SU-DHL-6 (cell line): ENCODE data around the gene AK9.
"Not testable (repeated sequence)": the region's sequence is repeated elsewhere in the genome, so short reads cannot be mapped to it uniquely, and the experiment has no call there.

Experiments
- H2AFZ ChIP-seq: fragments of 200-600 bp; sonication (generic); 2 replicates; pipeline ENCODE4 v1.6.1; 2014; ENCODE audit warnings: low read depth, mild to moderate bottlenecking, moderate library complexity, mixed read lengths, antibody characterized with exemption, low read length; ENCODE audit not compliant: severe bottlenecking
- H3F3A ChIP-seq: fragments of 200-600 bp; shearing (Covaris generic); 2 replicates; pipeline ENCODE4 v1.6.0; 2016; ENCODE audit warnings: antibody characterized with exemption, mild to moderate bottlenecking; ENCODE audit not compliant: insufficient read depth
- H3K27ac ChIP-seq: fragments of 200-600 bp; sonication (generic); 2 replicates; pipeline ENCODE4 v1.5.1; 2016; ENCODE audit warnings: low read depth, mild to moderate bottlenecking, low read length, moderate library complexity, mixed read lengths
- H3K27me3 ChIP-seq: fragments of 200-600 bp; sonication (generic), shearing (Covaris generic); 2 replicates; pipeline ENCODE4 v1.6.0; 2014; ENCODE audit warnings: mild to moderate bottlenecking, low read length
- H3K36me3 ChIP-seq: fragments of 200-600 bp; sonication (generic); 2 replicates; pipeline ENCODE4 v1.6.1; 2014; ENCODE audit warnings: mild to moderate bottlenecking, low read length, mixed read lengths
- H3K4me2 ChIP-seq: fragments of 300-600, 200-600 bp; shearing (Covaris generic), sonication (generic); 2 replicates; pipeline ENCODE4 v1.6.0; 2014; ENCODE audit warnings: low read length, low read depth, mild to moderate bottlenecking; ENCODE audit not compliant: poor library complexity, severe bottlenecking
- H3K4me3 ChIP-seq: fragments of 200-600 bp; sonication (generic); 2 replicates; pipeline ENCODE4 v1.5.1; 2014; ENCODE audit warnings: antibody characterized with exemption, low read length, mild to moderate bottlenecking, mixed read lengths; ENCODE audit not compliant: insufficient read depth, poor library complexity, severe bottlenecking
- H3K79me2 ChIP-seq: fragments of 200-600 bp; sonication (generic); 2 replicates; pipeline ENCODE4 v1.6.1; 2014; ENCODE audit warnings: mild to moderate bottlenecking, low read length, moderate library complexity; ENCODE audit not compliant: insufficient read depth
- H3K9ac ChIP-seq: fragments of 200-600 bp; sonication (generic); 2 replicates; pipeline ENCODE4 v1.7.0; 2014; ENCODE audit warnings: mild to moderate bottlenecking, low read length
- H3K9me2 ChIP-seq: fragments of 200-600 bp; sonication (generic); replicated peaks from 2 replicates; pipeline ENCODE4 v1.6.1; 2014; ENCODE audit warnings: low read length; ENCODE audit not compliant: insufficient read depth
- H3K9me3 ChIP-seq: fragments of 200-600 bp; sonication (generic); 2 replicates; pipeline ENCODE4 v1.6.1; 2014; ENCODE audit warnings: low read length, mixed read lengths; ENCODE audit not compliant: insufficient read depth
- H4K20me1 ChIP-seq: fragments of 200-600 bp; sonication (generic); 2 replicates; pipeline ENCODE4 v1.6.1; 2014; ENCODE audit warnings: low read depth, mild to moderate bottlenecking, antibody characterized with exemption, low read length, moderate library complexity, mixed read lengths
- EZH2phosphoT487 ChIP-seq: fragments of 200-600 bp; sonication (generic), shearing (Covaris generic); conservative IDR thresholded peaks from 2 replicates; pipeline ENCODE4 v1.6.1; 2018; ENCODE audit warnings: mild to moderate bottlenecking, antibody characterized with exemption, low read length, moderate library complexity, mixed read lengths
- TF ChIP-seq, protein P1 (sequence below): fragments of 200-600 bp; sonication (generic); IDR thresholded peaks from one replicate; pipeline ENCODE4 v1.5.1; 2017; ENCODE audit warnings: antibody characterized with exemption, mild to moderate bottlenecking, low read length, moderate library complexity; ENCODE audit not compliant: insufficient read depth, poor library complexity, severe bottlenecking

Gene AK9

DNA sequence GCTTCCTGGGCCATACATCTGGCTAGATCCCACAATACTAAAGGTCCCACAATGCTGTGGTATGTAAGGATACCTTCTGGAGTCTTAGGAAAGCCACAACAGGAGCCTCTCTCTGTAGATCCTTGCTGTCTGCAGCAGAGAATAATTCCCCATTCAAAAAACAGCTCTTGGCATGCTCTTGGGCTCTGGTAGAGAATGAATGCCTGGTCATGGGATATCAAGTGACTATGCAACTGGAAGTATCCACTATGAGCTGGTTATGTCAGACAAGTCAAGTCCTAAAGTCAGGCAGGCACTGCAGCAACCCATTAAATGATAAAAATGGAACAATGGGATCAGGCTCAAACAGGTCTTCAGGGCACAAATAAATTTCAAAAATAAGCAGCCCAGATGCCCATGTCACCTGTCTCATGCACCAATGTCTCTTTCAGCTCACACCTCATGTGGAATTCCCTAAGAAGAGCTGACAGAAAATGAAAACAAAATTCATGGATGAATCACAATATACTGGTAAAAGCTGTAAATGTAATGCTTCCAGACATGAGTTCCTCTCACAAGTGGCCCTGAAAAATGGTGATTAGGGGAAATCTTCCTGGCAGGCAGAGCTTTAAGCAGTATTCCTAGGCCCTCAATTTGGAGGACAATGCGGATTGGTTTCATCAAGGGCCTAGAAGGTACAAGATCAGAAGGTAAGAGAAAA lies 4.3 kb downstream of the AK9 start:
- TF ChIP-seq, protein P1, sequence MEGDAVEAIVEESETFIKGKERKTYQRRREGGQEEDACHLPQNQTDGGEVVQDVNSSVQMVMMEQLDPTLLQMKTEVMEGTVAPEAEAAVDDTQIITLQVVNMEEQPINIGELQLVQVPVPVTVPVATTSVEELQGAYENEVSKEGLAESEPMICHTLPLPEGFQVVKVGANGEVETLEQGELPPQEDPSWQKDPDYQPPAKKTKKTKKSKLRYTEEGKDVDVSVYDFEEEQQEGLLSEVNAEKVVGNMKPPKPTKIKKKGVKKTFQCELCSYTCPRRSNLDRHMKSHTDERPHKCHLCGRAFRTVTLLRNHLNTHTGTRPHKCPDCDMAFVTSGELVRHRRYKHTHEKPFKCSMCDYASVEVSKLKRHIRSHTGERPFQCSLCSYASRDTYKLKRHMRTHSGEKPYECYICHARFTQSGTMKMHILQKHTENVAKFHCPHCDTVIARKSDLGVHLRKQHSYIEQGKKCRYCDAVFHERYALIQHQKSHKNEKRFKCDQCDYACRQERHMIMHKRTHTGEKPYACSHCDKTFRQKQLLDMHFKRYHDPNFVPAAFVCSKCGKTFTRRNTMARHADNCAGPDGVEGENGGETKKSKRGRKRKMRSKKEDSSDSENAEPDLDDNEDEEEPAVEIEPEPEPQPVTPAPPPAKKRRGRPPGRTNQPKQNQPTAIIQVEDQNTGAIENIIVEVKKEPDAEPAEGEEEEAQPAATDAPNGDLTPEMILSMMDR, result no peak
- TF ChIP-seq EZH2phosphoT487, result no peak
- Histone ChIP-seq H3K9me2 (no peaks in the 10 kb centered on the region), H3K4me2 (no peak overlapping the region)

DNA sequence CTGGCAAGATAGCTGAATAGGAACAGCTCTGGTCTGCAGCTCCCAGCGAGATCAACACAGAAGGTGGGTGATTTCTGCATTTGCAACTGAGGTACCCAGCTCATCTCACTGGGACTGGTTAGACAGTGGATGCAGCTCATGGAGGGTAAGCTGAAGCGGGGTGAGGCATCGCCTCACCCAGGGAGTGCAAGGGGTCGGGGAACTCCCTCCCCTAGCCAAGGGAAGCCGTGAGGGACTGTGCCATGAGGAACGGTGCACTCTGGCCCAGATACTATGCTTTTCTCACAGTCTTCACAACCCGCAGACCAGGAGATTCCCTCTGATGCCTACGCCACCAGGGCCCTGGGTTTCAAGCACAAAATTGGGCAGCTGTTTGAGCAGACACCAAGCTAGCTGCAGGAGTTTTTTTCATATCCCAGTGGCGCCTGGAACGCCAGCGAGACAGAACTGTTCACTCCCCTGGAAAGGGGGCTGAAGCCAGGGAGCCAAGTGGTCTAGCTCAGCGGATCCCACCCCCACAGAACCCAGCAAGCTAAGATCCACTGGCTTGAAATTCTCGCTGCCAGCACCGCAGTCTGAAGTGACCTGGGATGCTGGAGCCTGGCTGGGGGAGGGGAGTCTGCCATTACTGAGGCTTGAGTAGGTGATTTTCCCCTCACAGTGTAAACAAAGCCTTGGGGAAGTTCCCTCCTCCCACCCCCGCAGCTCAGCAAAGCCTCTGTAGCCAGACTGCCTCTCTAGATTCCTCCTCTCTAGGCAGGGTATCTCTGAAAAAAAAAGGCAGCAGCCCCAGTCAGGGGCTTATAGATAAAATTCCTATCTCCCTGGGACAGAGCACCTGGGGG lies 12.1 kb downstream of the AK9 start:
- not testable (repeated sequence) for H3K9ac ChIP-seq, H3F3A ChIP-seq, H3K79me2 ChIP-seq, H2AFZ ChIP-seq, H4K20me1 ChIP-seq, H3K9me3 ChIP-seq, H3K27me3 ChIP-seq, H3K4me3 ChIP-seq, H3K4me2 ChIP-seq, H3K36me3 ChIP-seq, H3K27ac ChIP-seq, H3K9me2 ChIP-seq

More for the DNA sequence above, 4.3 kb downstream of the AK9 start:
- Histone ChIP-seq H3F3A (no peaks in the 10 kb centered on the region), H3K79me2 (no peaks in the 10 kb centered on the region), H3K27me3 (no peaks in the 10 kb centered on the region), H3K36me3 (no peaks in the 10 kb centered on the region), H4K20me1 (no peaks in the 10 kb centered on the region), H2AFZ (no peak overlapping the region), H3K9ac (no peak overlapping the region), H3K4me3 (no peak overlapping the region), H3K27ac (no peak overlapping the region), H3K9me3 (no peaks in the 10 kb centered on the region)

DNA sequence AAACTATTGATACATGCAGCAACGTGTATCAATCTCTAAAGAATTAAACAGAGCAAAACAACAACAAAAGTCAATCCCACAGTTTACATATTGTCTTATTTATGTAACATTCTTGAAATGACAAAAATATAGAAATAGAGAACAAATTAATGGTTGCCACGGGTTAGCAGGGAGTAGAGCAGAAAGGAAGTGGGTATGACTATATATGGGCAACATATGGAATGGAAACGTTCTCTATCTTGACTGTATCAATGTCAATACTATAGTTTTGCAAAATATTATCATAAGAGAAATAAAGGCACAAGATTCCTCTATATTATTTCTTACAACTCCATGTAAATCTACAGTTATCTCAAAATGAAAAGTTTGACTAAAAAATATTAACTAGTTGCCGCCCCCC lies 12.8 kb downstream of the AK9 start:
- no peak overlapping the region for H2AFZ ChIP-seq
- H4K20me1 ChIP-seq, result no peaks in the 10 kb centered on the region
- H3K9ac ChIP-seq, result no peak overlapping the region
- H3K4me3 ChIP-seq, result no peak overlapping the region
- H3K27me3 ChIP-seq, result no peaks in the 10 kb centered on the region
- TF ChIP-seq, protein P1, result no peak
- TF ChIP-seq EZH2phosphoT487, result no peak
- no peaks in the 10 kb centered on the region for H3K79me2 ChIP-seq
- H3K4me2 ChIP-seq, result no peak overlapping the region
- H3K9me2 ChIP-seq, result no peaks in the 10 kb centered on the region
- H3K27ac ChIP-seq, result no peak overlapping the region
- H3K36me3 ChIP-seq, result no peaks in the 10 kb centered on the region
- no peaks in the 10 kb centered on the region for H3F3A ChIP-seq
- no peaks in the 10 kb centered on the region for H3K9me3 ChIP-seq

DNA sequence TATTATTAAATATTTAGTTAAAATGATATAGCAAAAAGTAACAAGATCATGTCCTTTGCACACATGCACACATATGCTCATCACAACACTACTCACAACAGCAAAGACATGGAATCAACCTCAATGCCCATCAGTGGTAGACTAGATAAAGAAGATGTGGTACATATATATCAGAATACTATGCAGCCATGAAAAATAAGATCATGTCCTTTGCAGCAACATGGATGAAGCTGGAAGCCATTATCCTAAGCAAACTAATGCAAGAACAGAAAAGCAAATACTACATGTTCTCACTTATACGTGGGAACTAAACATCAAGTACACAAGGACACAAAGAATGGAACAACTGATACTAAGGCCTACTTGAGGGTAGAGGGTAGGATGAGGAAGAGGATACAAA lies 14.3 kb downstream of the AK9 start:
- H3K4me3 ChIP-seq, result no peak overlapping the region
- H3F3A ChIP-seq, result no peaks in the 10 kb centered on the region
- H3K27ac ChIP-seq, result no peak overlapping the region
- no peak overlapping the region for H3K9ac ChIP-seq
- H3K9me3 ChIP-seq, result no peaks in the 10 kb centered on the region
- H3K79me2 ChIP-seq, result no peaks in the 10 kb centered on the region
- H4K20me1 ChIP-seq, result no peaks in the 10 kb centered on the region
- H3K4me2 ChIP-seq, result no peak overlapping the region
- no peaks in the 10 kb centered on the region for H3K27me3 ChIP-seq
- TF ChIP-seq EZH2phosphoT487, result no peak
- TF ChIP-seq, protein P1, result no peak
- H3K9me2 ChIP-seq, result no peaks in the 10 kb centered on the region
- no peaks in the 10 kb centered on the region for H3K36me3 ChIP-seq
- H2AFZ ChIP-seq, result no peak overlapping the region
